ENCODE results near the gene SIDT2. TPM values are rescaled to one million over a fixed set of nuclear protein-coding genes. Genes with fewer than 3 reads are reported as not detected.

Gene SIDT2
- polyA plus RNA-seq, 1 donor from 2014 or later: 11.1 TPM

DNA sequence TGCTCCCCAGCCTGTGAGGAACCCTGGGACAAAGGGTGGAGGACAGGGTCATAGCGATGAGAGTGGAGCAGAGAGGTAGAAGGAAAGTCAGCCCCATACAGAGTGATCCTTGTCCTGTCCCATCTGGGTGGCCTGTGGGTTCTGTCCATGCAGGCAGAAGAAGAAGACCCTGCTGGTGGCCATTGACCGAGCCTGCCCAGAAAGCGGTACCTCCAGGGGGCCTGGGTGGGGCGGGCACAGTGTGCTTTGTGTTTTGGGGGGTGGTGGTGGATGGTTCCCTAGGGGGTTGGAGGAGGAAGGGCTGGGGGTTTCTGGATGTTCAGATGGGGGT, 7.9 kb downstream of the SIDT2 start:
- H2AFZ ChIP-seq (ENCODE audit: low read depth, low read length): no peak overlapping the region

DNA sequence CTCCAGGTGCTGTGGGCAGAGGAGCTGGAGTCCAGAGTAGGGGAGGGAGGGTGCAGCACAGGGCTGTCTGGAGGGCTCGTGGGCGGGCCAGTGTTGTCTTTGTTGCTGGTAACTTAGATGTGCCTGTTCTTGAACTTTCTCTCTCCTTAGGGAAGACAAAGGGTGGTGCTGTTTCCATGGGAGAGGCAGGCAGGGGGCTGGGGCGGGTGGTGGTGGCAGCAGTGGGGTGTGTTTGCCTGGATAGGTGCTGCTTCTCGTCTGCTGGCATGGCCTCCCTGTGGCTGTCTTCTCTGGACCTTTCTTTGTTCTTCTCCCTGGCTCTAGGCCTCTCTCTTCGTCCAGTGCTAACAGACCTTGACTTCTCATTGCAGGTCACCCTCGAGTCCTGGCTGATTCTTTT, 8.5 kb downstream of the SIDT2 start:
- Histone ChIP-seq H3K4me3 (ENCODE audit: low read length) (no peak overlapping the region), H3K9me3 (ENCODE audit: low read length) (no peaks in the 10 kb centered on the region), H3K36me3 (ENCODE audit: insufficient read depth, low read length) (no peaks in the 10 kb centered on the region), H3K9ac (ENCODE audit: low read length) (no peak overlapping the region), H4K20me1 (ENCODE audit: insufficient read depth) (no peaks in the 10 kb centered on the region), H3K9me2 (ENCODE audit: insufficient read depth, low read length) (no peaks in the 10 kb centered on the region), H3K27me3 (ENCODE audit: insufficient read depth, low read depth, low read length) (no peaks in the 10 kb centered on the region), H3K27ac (ENCODE audit: low read length) (no peak overlapping the region), H3K79me2 (replicated peaks; ENCODE audit: insufficient read depth, low read length) (no peaks in the 10 kb centered on the region), H3F3A (ENCODE audit: insufficient read depth, low read length, poor library complexity, severe bottlenecking) (no peaks in the 10 kb centered on the region), H3K4me2 (ENCODE audit: low read length) (no peak overlapping the region), H2AFZ (ENCODE audit: low read depth, low read length) (no peak overlapping the region)
- TF ChIP-seq POLR2AphosphoS5 (IDR thresholded peaks at IDR 0.05) (no peak), MXI1 (conservative IDR thresholded peaks at IDR 0.05; ENCODE audit: poor library complexity, severe bottlenecking) (no peak), EZH2 (IDR thresholded peaks at IDR 0.05; ENCODE audit: borderline replicate concordance, insufficient read depth, low read length, poor library complexity, severe bottlenecking) (no peak), RAD21 (conservative IDR thresholded peaks at IDR 0.05) (no peak), SMC3 (conservative IDR thresholded peaks at IDR 0.05; ENCODE audit: poor library complexity) (no peak), TAF1 (IDR thresholded peaks at IDR 0.05; ENCODE audit: low read depth) (no peak), EP300 (conservative IDR thresholded peaks at IDR 0.05; ENCODE audit: poor library complexity, severe bottlenecking) (no peak)
- TF ChIP-seq, protein P1, sequence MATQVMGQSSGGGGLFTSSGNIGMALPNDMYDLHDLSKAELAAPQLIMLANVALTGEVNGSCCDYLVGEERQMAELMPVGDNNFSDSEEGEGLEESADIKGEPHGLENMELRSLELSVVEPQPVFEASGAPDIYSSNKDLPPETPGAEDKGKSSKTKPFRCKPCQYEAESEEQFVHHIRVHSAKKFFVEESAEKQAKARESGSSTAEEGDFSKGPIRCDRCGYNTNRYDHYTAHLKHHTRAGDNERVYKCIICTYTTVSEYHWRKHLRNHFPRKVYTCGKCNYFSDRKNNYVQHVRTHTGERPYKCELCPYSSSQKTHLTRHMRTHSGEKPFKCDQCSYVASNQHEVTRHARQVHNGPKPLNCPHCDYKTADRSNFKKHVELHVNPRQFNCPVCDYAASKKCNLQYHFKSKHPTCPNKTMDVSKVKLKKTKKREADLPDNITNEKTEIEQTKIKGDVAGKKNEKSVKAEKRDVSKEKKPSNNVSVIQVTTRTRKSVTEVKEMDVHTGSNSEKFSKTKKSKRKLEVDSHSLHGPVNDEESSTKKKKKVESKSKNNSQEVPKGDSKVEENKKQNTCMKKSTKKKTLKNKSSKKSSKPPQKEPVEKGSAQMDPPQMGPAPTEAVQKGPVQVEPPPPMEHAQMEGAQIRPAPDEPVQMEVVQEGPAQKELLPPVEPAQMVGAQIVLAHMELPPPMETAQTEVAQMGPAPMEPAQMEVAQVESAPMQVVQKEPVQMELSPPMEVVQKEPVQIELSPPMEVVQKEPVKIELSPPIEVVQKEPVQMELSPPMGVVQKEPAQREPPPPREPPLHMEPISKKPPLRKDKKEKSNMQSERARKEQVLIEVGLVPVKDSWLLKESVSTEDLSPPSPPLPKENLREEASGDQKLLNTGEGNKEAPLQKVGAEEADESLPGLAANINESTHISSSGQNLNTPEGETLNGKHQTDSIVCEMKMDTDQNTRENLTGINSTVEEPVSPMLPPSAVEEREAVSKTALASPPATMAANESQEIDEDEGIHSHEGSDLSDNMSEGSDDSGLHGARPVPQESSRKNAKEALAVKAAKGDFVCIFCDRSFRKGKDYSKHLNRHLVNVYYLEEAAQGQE (IDR thresholded peaks at IDR 0.05; ENCODE audit: borderline replicate concordance): no peak
- TF ChIP-seq, protein P2, sequence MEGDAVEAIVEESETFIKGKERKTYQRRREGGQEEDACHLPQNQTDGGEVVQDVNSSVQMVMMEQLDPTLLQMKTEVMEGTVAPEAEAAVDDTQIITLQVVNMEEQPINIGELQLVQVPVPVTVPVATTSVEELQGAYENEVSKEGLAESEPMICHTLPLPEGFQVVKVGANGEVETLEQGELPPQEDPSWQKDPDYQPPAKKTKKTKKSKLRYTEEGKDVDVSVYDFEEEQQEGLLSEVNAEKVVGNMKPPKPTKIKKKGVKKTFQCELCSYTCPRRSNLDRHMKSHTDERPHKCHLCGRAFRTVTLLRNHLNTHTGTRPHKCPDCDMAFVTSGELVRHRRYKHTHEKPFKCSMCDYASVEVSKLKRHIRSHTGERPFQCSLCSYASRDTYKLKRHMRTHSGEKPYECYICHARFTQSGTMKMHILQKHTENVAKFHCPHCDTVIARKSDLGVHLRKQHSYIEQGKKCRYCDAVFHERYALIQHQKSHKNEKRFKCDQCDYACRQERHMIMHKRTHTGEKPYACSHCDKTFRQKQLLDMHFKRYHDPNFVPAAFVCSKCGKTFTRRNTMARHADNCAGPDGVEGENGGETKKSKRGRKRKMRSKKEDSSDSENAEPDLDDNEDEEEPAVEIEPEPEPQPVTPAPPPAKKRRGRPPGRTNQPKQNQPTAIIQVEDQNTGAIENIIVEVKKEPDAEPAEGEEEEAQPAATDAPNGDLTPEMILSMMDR (IDR thresholded peaks at IDR 0.05; ENCODE audit: poor library complexity, severe bottlenecking): no peak

More for the DNA sequence above, 7.9 kb downstream of the SIDT2 start:
- TF ChIP-seq POLR2AphosphoS5 (IDR thresholded peaks at IDR 0.05) (no peak), SMC3 (conservative IDR thresholded peaks at IDR 0.05; ENCODE audit: poor library complexity) (no peak), MXI1 (conservative IDR thresholded peaks at IDR 0.05; ENCODE audit: poor library complexity, severe bottlenecking) (no peak), EP300 (conservative IDR thresholded peaks at IDR 0.05; ENCODE audit: poor library complexity, severe bottlenecking) (no peak), TAF1 (IDR thresholded peaks at IDR 0.05; ENCODE audit: low read depth) (no peak), EZH2 (IDR thresholded peaks at IDR 0.05; ENCODE audit: borderline replicate concordance, insufficient read depth, low read length, poor library complexity, severe bottlenecking) (no peak), RAD21 (conservative IDR thresholded peaks at IDR 0.05) (no peak)
- TF ChIP-seq, protein P2 (IDR thresholded peaks at IDR 0.05; ENCODE audit: poor library complexity, severe bottlenecking): no peak
- TF ChIP-seq, protein P1 (IDR thresholded peaks at IDR 0.05; ENCODE audit: borderline replicate concordance): no peak
- Histone ChIP-seq H3K27me3 (ENCODE audit: insufficient read depth, low read depth, low read length) (no peaks in the 10 kb centered on the region), H3K9ac (ENCODE audit: low read length) (no peak overlapping the region), H3F3A (ENCODE audit: insufficient read depth, low read length, poor library complexity, severe bottlenecking) (no peaks in the 10 kb centered on the region), H3K4me2 (ENCODE audit: low read length) (no peak overlapping the region), H4K20me1 (ENCODE audit: insufficient read depth) (no peaks in the 10 kb centered on the region), H3K79me2 (replicated peaks; ENCODE audit: insufficient read depth, low read length) (no peaks in the 10 kb centered on the region), H3K4me3 (ENCODE audit: low read length) (no peak overlapping the region), H3K9me2 (ENCODE audit: insufficient read depth, low read length) (no peaks in the 10 kb centered on the region), H3K9me3 (ENCODE audit: low read length) (no peaks in the 10 kb centered on the region), H3K27ac (ENCODE audit: low read length) (no peak overlapping the region), H3K36me3 (ENCODE audit: insufficient read depth, low read length) (no peaks in the 10 kb centered on the region)

All from neural cell (in vitro differentiated cells).